HG03432 (cell line): ENCODE data around the gene GSTO1.

Experiments used
- ATAC-seq: cut with Tn5 transposase; IDR thresholded peaks from one replicate; pipeline ENCODE4 v1.9.1; 2021; ENCODE audit warnings: mild to moderate bottlenecking, moderate library complexity; ENCODE audit not compliant: unreplicated experiment

GSTO1 gene

GRCh38 chr10:104303594-104304355 is 49.1 kb downstream of the GSTO1 start:
- ATAC-seq = no peak

GRCh38 chr10:104304356-104304745 is 49.7 kb downstream of the GSTO1 start:
- no peak for ATAC-seq

- no peak for ATAC-seq
Measured at GRCh38 chr10:104304927-104305326, 50.2 kb downstream of the GSTO1 start.

GRCh38 chr10:104306897-104307296 is 52.2 kb downstream of the GSTO1 start:
- ATAC-seq = no peak

GRCh38 chr10:104307576-104308438 is 53.1 kb downstream of the GSTO1 start:
- no peak for ATAC-seq

GRCh38 chr10:104308439-104308903 is 53.8 kb downstream of the GSTO1 start:
- ATAC-seq = peak; percentile 88

- ATAC-seq = no peak
Measured at GRCh38 chr10:104309980-104310978, 55.6 kb downstream of the GSTO1 start.

GRCh38 chr10:104311184-104311720 is 56.6 kb downstream of the GSTO1 start:
- ATAC-seq = no peak

- no peak for ATAC-seq
Measured at GRCh38 chr10:104314591-104315485, 60.1 kb downstream of the GSTO1 start.

GRCh38 chr10:104315486-104315921 is 60.8 kb downstream of the GSTO1 start:
- ATAC-seq = no peak

GRCh38 chr10:104316321-104317099 is 61.8 kb downstream of the GSTO1 start:
- no peak for ATAC-seq
